Measurements from ENCODE around the gene TMEM147.

- TF ChIP-seq, protein P1, sequence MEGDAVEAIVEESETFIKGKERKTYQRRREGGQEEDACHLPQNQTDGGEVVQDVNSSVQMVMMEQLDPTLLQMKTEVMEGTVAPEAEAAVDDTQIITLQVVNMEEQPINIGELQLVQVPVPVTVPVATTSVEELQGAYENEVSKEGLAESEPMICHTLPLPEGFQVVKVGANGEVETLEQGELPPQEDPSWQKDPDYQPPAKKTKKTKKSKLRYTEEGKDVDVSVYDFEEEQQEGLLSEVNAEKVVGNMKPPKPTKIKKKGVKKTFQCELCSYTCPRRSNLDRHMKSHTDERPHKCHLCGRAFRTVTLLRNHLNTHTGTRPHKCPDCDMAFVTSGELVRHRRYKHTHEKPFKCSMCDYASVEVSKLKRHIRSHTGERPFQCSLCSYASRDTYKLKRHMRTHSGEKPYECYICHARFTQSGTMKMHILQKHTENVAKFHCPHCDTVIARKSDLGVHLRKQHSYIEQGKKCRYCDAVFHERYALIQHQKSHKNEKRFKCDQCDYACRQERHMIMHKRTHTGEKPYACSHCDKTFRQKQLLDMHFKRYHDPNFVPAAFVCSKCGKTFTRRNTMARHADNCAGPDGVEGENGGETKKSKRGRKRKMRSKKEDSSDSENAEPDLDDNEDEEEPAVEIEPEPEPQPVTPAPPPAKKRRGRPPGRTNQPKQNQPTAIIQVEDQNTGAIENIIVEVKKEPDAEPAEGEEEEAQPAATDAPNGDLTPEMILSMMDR (IDR thresholded peaks at IDR 0.05): no peak
- TF ChIP-seq POLR2A (IDR thresholded peaks at IDR 0.05): no peak
- TF ChIP-seq EP300 (IDR thresholded peaks at IDR 0.05): no peak
- TF ChIP-seq POLR2AphosphoS5 (IDR thresholded peaks at IDR 0.05): no peak
Measured at GRCh38 chr19:35560271-35560670, 14.8 kb downstream of the TMEM147 start.
